ENCODE results near the gene SLC4A1AP. TPM values are rescaled to one million over a fixed set of nuclear protein-coding genes. Genes with fewer than 3 reads are reported as not detected.

SLC4A1AP gene
- total RNA-seq, 1 experiment from 2014 or later = 35.1 TPM

GRCh38 chr2:27741673-27742072, 78.0 kb downstream of the SLC4A1AP start:
- peak; percentile 59 for DNase-seq (ENCODE audit: low read depth)

- no peak for DNase-seq (ENCODE audit: low read depth)
Measured at GRCh38 chr2:27742571-27742970, 78.9 kb downstream of the SLC4A1AP start.

Other genes starting within 250 kb of the SLC4A1AP start
- 96.9 and 124 TPM in 2 replicates for gene NRBP1, start 235.3 kb upstream of the SLC4A1AP start, total RNA-seq (2014; rRNA removed; shearing (Covaris generic))
- not detected in 2 replicates for gene KRTCAP3, start 221.5 kb upstream of the SLC4A1AP start, total RNA-seq (2014; rRNA removed; shearing (Covaris generic))
- gene IFT172, start 174.1 kb upstream of the SLC4A1AP start, total RNA-seq (2014; rRNA removed; shearing (Covaris generic)) = 2.8 and 5.7 TPM in 2 replicates
- 2.6 and 3.1 TPM in 2 replicates for gene FNDC4, start 168.7 kb upstream of the SLC4A1AP start, total RNA-seq (2014; rRNA removed; shearing (Covaris generic))
- not detected in 2 replicates for gene GCKR, start 167.1 kb upstream of the SLC4A1AP start, total RNA-seq (2014; rRNA removed; shearing (Covaris generic))
- 22.7 and 23.3 TPM in 2 replicates for gene ZNF512, start 80.8 kb upstream of the SLC4A1AP start, total RNA-seq (2014; rRNA removed; shearing (Covaris generic))
- 0.42 and 1.4 TPM in 2 replicates for gene CCDC121, start 34.9 kb upstream of the SLC4A1AP start, total RNA-seq (2014; rRNA removed; shearing (Covaris generic))
- 39.3 and 44.7 TPM in 2 replicates for gene GPN1, start 34.8 kb upstream of the SLC4A1AP start, total RNA-seq (2014; rRNA removed; shearing (Covaris generic))
- gene SUPT7L, start 275 bp upstream of the SLC4A1AP start, total RNA-seq (2014; rRNA removed; shearing (Covaris generic)) = 22.0 and 27.8 TPM in 2 replicates
- 184 and 206 TPM in 2 replicates for gene MRPL33, start 107.8 kb downstream of the SLC4A1AP start, total RNA-seq (2014; rRNA removed; shearing (Covaris generic))
- 3.2 and 4.9 TPM in 2 replicates for gene RBKS, start 226.5 kb downstream of the SLC4A1AP start, total RNA-seq (2014; rRNA removed; shearing (Covaris generic))
- 41.8 and 51.8 TPM in 2 replicates for gene BABAM2, start 226.8 kb downstream of the SLC4A1AP start, total RNA-seq (2014; rRNA removed; shearing (Covaris generic))